NOMO-1 treated with DMSO at 0.1 percent for 48 hours (cell line): ENCODE data around the gene SC5D.

ENCODE experiments used
- DNase-seq: peaks from one replicate; lab custom pipeline; 2025; ENCODE audit not compliant: unreplicated experiment; lab: John Stamatoyannopoulos, UW

SC5D gene

GRCh38 chr11:121328176-121328966, 35.8 kb downstream of the SC5D start:
- no peak for DNase-seq

GRCh38 chr11:121328967-121329679, 36.6 kb downstream of the SC5D start:
- DNase-seq = peak; percentile 54

DNA sequence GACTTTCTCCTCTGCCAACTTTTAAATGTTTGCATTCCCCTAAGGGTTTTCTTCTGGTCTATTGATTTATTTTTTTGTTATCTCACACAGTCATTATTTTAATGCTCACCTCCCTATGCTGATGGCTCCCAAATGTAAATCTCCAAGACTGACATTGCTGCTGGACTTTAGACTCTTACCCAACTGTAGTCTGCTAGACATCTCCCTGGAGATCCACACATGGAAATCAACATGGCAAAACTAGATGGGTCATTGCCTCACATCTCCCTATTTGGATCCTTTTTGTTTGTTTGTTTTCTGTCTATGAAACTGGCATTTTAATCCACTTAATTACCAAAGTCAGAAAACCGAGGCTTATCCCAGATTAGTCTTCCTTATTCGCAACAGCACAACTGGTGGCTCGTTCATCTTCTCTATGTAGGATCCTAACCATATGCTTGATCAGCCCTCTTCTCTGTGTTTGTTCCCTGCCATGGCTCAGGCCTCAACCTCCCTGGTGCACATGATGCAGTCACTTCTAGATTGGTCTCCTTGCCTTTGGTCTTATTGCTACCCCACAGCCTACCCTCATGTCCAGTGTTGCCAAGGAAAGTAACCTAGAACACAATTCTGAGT, 37.3 kb downstream of the SC5D start:
- peak; percentile 18 for DNase-seq

GRCh38 chr11:121330614-121331435, 38.3 kb downstream of the SC5D start:
- no peak for DNase-seq

GRCh38 chr11:121334973-121335710, 42.6 kb downstream of the SC5D start:
- no peak for DNase-seq

GRCh38 chr11:121336279-121336937, 43.8 kb downstream of the SC5D start:
- DNase-seq = peak; percentile 52

DNA sequence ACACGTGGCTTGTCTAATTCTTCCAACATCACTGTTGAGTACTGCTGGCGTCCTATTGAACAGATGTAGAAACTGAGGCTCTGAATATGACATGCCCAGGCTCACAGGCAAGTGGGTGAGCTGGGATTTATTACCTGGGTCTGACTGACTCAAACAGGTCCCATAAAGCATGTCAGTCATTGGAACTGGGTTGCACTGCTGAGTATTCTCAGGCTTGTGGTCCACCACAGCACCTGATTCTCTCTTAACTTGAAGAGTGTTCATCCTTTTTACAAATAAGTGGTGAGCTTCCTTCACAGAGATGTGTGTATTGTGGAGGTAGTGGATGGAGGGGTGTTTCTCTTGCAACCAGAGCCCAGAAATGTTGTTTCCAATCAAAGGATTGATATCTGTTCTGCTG, 44.5 kb downstream of the SC5D start:
- no peak for DNase-seq

DNA sequence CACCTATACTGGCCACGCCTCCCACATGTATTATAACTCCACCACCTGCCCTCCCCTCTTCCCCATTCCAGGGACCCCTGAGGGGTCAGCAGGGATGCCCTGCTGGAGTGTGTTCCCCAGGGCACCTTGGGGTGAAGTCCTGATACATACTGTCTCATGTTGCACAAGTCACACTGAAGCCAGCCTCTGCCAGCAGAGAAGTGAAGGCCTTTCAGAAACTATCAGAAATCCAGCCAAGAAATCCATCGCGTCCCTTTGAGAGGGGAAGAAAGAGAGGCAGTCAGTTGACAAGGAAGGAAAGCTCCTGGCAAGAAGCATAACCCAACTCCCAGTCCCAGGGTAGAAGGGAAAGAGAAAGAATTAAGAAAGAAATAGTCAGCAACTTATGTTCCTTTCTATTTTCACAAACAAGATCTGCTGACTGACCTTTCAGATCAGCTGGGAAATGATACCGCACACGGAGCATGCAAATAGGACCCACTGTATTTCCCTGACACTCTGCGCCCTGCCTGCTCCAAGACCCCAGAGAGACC, 45.2 kb downstream of the SC5D start:
- DNase-seq = no peak

- DNase-seq = no peak
Observed at GRCh38 chr11:121338536-121338935, 46.0 kb downstream of the SC5D start.

DNA sequence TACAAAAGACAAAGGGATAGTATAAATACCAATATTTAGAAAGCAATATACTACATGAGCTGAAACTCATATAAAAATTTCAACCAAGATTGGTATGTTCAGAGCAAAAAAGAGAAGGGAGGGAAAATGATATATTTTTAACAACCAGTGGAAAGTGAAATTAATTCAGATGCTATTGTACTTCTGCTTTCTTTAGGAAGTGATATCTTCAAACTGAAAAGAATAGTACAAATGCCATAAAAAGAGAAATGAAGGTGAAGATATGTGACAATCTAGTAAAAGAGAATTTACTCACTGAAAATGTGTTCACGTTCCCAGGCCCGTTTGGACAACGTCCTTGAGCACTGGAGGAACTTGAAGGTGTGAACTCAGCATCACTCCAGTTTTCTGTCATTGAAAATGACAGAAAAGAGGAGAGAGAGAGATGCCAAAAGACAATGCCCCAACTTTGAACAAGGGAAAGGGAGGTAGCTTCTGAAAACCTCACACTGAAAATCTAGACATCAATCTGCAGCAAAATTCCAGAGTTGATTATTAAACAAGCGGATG, 47.5 kb downstream of the SC5D start:
- peak; percentile 74 for DNase-seq

DNA sequence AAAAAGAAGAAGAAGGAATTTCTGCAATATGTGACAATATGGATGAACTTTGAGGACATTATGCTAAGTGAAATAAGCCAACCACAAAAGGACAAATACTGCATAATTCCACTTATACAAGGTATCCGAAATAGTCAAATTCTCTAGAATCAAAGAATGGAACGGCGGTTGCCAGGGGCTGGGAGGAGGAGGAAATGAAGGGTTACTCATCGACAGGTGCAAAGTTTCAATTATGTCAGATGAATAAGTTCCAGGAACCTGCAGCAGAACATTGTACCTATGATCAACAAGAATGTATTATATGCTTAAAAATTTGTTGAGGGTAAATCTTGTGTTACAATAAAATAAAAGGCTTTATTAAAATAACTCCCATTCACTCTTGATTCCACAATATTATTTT, 49.0 kb downstream of the SC5D start:
- DNase-seq = no peak

DNA sequence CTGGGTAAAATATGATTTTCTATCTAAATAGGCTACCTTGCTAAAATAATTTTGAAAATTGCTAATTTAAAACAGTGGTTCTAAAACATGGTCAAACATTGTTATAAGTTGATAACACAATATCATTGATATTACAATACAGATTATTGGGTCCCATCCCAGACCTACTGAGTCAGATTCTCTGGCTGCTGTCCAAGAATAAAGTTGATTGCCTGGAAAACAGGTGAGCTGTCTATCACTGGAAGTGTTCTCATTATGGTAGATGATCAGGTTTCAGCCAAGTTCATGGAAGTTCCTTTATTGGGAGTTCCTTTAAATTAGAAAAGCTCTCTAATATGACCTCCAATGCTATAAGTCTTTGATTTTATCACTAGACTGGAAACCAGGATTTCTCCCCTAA, 52.3 kb downstream of the SC5D start:
- no peak for DNase-seq

DNA sequence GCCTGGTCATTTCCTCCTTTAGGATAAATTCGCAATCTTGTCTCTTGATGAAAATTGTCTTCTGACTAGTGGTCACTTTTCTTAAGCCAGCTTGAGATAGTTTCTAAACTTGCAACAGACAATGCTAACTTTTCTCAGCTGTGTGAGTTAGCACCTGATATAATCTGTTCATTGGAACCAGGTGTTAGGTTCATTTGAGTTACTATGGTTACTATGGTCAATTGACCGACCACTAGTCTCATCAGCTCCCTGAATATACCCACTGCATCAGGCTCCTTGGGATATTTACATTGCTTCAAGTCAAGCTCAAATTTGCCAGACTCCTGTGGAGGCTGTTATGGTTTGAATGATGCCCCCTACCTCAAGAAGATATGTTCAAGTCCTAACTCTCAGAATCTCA, 54.5 kb downstream of the SC5D start:
- DNase-seq = no peak

DNA sequence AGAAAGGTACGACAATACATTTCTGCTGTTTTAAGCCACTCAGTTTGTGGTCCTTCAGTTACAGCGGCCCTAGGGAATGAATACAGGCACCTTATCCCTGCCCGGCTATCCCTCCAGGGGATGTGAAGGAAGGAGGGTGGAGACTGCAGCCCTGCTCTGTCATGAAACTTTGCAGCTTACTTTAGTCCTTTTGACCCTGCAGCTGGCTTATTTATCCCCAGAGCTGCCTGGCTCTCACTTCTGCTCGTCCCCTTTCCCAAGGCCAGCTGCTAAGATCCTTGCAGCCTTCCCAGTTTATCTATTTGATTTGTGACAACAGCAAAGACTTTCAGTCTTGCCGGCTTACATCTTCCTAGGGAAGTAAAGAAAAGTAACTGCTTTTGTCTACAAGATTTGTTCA, 55.2 kb downstream of the SC5D start:
- DNase-seq = no peak

GRCh38 chr11:121348220-121348875, 55.8 kb downstream of the SC5D start:
- no peak for DNase-seq

DNA sequence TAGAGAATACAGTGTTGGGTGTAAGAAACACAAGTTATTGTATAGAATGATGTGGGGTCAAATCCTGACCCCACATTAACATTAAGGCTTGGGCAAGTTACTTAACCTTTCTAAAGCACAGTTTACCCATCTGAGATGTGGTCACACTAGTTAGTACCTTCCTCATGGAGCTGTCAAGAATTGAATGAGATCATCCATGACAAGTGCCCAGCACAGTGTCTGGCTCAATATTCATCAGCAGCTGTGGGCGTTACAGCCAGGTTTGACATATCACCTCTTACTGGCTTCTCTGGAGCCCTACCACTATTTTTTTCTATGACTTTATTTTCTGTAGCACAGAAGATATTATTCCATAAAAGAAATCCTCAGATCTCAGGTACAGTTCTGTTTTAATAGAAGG, 57.2 kb downstream of the SC5D start:
- DNase-seq = no peak

DNA sequence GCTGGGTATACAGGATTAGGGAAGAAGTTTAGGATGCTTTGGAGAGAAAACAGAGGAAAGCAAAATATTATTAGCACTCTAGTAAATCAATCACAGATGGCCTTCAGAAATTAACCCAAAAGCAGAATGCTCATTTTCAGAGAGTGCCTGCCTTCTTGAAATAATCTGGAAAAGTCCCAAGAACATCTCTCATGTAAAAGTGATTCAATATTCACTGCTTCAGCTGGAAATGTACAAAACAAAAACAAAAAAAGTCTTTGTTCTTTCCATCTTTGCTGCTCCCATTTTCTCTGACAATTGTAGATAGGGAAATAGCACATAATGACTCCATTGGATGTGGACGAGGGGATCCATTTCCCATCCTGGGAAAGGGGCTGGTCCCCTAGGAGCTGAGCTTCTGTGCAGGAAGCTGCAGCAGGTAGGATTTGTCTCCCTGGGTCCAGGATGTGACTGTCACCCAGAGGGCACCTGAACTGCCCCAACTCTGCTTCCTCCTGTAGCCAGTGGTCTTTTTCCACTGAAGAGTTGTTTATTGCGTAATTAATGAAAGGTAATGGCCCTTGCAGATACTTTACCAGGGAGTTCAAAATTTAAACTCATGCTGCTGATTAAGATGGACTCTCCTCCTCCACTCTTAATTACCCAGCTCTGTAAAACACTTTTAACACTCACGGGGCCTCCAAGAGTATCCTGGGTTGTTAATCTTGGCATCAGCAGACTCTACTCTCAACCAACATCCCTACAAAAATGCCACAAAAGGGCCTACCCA, 57.9 kb downstream of the SC5D start:
- DNase-seq = no peak

DNA sequence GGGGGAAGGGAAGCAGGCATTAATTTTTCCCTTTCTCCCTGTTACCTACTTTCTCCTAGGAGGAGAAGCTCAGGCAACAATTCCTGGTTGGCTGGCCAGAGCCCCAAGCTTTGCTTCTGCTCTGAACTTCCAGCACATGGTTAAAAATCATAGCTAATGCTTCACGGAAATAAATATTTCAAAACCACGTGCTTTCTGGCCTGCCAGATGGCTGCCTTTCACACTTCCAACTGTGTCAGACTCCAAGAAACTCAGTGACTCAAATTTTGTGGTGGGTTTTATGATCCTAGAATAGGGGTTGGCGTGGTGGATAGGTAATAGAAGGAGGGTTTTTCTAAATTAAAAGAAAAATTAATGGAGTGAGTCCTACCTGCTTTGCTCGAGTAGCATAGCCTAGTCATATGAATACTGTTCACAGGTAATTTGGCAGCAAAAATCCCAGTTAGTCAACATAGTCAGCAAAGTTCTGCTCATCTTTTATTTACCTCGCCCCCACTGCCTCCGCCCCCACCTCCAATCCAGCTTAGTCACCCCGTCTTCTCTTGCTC, 58.6 kb downstream of the SC5D start:
- no peak for DNase-seq
